GM19025 (cell line): ENCODE data around the gene ESD.
A peak's percentile ranks its signal among the peaks of the same experiment; 100 is the strongest.
"Not testable (repeated sequence)": the region's sequence is repeated elsewhere in the genome, so short reads cannot be mapped to it uniquely, and the experiment has no call there.

ENCODE experiments used
- ATAC-seq: cut with Tn5 transposase; IDR thresholded peaks from one replicate; pipeline ENCODE4 v1.9.1; 2021; ENCODE audit warnings: mild to moderate bottlenecking, low read depth, moderate library complexity; ENCODE audit not compliant: unreplicated experiment

ESD gene

GRCh38 chr13:46796515-46797474, at the start of gene ESD:
Gene ESD (minus strand): TSS chr13:46797161. CDS start chr13:46791413, 5,748 bp downstream.
- ATAC-seq = peak; percentile 94

DNA sequence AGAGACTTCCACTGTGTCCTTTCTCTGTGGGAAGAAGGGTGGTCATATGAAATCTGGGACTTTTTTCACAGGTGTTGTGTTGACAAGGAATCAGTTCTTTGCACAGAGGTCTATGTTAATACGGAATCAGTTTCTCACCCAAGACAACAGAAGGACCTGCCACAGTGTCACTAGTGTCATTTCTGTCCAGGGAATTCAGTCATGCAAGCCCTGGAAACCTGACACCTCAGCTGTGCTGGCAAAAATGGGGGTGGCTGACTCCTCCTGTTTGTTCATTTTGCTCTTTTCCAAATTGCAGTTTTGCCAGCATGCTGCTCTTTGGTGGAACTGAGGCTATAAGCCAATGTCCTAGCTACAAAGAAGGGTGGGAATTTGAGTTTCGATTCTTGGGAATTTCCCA, 49.8 kb upstream of the ESD start:
- no peak for ATAC-seq

GRCh38 chr13:46845146-46845545, 48.2 kb upstream of the ESD start:
- ATAC-seq = no peak

DNA sequence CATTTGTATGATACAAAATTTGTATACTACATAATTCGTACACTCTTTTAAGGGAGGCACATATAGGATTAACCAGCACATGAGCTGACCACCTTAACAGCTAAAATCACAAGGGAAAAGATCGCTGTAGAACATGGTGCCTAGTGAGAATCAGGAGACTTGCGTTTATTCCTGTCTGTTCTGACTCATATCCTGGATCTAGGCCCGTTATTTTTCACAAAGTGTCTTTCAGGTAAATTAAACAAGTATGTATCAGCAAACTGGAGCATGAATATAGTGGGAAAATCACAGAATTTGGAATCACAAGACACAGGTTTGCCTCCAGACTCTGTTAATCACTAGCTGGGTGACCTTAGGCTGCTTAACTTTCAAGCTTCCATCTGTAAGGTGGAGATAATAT, 47.5 kb upstream of the ESD start:
- no peak for ATAC-seq

- no peak for ATAC-seq
Observed at GRCh38 chr13:46839399-46839798, 42.4 kb upstream of the ESD start.

- no peak for ATAC-seq
Observed at GRCh38 chr13:46834657-46835056, 37.7 kb upstream of the ESD start.

GRCh38 chr13:46831588-46832194, 34.7 kb upstream of the ESD start:
- no peak for ATAC-seq

DNA sequence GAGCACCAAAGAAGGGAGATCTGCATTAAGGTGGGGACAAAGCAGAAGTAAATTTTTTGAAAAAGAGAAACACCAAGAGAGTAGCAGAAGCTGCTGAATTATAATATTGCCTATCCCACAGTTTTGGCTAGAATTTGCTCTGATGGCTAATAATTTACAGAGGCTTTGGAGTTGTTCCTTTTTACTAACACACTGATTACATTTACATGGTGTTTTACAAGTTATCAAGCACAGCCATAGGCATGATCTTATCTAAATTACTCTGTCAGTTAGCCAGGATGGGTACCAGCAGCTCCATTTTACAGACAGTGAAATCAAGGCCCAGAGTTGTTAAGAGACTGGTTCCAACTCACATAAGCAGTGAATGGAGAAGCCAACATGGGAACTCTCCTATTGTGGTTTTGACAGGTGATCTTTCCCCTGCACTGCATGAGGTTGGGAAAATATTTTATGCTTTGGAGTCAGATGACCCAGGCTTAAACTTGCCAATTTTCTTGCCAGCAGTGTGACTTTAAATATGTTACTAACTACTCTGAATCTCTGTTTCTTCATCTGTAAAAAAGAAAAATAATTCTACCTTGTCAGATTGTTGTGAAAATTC, 33.5 kb upstream of the ESD start:
- no peak for ATAC-seq

GRCh38 chr13:46822551-46822950, 25.6 kb upstream of the ESD start:
- ATAC-seq = no peak

DNA sequence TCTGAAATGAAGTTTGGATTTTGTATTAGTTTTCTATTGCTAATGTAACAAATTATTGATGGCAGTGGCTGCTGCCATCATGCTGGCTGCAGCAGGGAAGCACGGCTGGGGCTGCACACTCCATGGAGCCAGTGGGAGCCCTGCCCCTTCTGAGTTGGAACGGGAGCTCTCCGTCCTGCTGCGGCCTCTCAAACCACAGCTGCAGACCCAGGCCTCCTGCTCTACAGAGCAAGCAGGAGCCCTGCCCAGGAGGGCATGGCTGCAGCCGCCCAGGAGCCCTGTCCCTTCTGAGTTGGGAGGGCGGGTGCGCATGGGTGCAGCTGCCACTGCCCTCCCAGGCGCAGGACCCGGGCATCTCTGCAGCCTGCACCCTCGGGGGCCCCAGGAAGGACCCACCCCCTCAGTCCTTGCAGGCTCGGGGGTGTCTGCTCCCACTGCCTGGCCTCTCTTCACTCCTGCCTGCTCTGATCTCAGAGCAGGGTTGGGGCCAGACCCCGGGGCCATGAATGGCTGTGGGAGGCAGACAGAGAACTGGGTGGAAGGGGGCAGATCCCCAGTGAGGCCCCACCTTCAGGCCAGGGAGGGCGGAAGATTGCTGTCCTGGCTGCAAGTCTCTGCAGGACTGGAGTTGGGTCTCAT, 21.0 kb upstream of the ESD start:
- no peak for ATAC-seq

DNA sequence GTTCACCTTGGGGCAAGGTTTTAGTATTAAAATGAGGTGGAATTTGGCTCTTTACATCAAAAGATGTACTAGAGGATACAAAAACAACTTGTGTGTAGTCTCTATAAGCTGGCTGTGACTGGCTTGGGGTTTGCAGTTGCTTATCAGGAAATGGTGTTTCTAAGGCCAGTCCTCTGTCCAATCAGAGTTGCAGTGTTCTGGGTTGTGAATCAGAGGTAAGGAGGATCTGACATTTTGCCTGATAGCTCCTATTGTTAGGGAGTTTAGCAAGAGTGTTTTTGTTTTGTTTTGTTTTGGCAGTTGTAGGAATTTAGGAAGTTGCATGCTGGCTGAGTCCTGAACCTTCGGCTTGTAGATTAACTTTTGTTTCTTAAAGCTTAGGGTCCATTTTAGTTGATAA, 20.1 kb upstream of the ESD start:
- ATAC-seq = no peak

- ATAC-seq = no peak
Observed at GRCh38 chr13:46816371-46816770, 19.4 kb upstream of the ESD start.

- ATAC-seq = no peak
Observed at GRCh38 chr13:46812301-46812797, 15.4 kb upstream of the ESD start.

GRCh38 chr13:46810440-46810839, 13.5 kb upstream of the ESD start:
- no peak for ATAC-seq

DNA sequence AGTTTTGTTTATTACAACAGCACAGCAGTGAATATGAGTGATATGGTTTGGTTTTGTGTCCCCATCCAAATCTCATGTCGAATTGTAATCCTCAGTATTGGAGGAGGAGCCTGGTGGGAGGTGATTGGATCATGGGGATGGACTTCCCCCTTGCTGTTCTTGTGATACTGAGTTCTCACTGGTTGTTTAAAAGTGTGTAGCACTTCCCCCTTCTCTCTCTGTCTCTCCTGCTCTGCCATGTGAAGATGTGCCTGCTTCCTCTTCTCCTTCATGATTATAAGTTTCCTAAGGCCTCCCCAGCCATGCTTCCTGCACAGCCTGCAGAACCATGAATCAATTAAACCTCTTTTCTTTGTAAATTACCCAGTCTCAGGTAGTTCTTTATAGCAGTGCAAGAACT, 8.0 kb upstream of the ESD start:
- not testable (repeated sequence) for ATAC-seq

DNA sequence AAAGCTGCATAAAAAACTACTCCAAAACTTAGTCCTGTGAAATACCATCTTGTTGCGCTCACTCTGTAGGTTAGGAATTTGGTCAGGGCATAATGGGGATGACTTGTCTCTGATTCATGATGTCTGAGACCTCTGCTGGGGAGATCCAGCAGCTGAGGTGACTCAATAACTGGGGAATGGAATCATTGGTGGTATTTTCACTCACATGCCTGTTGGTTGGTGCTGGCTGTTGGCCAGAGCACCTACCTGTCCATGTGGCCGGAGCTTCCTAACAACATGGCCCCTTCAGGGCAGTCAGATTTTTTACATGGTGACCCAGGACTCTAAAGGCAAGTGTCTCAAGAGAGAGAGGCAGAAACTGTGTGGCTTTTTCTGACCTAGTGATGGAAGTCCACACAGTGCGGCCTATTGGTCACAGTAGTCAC, 7.4 kb upstream of the ESD start:
- ATAC-seq = no peak

DNA sequence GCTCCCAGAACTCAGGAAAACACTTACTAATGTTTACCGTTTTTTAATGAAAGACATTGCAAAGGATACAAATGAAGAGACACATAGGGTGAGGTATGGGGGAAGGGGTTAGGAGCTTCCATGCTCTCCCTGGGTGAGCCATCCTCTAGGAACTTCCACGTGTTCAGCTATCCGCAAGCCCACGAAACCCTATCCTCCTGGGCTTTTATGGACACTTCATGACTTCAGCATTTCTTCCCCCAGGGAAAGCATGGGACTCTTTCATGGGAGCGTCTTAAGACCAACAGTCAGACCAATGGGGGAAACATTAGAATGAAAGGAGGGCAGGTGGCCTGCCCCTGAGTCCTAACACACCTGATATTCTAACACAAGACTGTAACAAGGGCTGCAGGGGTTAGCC, 6.6 kb upstream of the ESD start:
- ATAC-seq = no peak

- ATAC-seq = no peak
Observed at GRCh38 chr13:46801858-46802257, 4.9 kb upstream of the ESD start.

DNA sequence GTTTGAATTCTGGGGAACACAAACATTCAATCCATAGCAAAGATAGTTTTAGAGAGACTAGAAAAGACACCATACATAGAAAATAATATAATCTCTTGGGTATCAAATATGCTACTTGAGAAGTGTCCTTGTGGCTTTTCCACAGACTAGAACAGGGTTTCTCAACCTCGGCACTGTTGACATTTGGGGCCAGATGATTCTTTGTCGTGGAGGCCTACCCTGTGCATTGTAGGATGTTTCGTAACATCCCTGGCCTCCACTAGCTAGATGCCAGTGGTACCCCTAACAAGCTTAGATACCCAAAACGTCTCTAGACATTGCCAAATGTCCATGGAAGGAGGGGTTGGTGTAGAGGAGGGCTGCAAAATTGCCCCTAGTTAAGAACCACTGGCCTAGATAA, 2.2 kb upstream of the ESD start:
- ATAC-seq = no peak

- ATAC-seq = no peak
Observed at GRCh38 chr13:46797501-46798237, 708 bp upstream of the ESD start.
